HEK293 (cell line): Measurements from ENCODE around the gene FAM76A.

ENCODE experiments used
- MYNN ChIP-seq: fragments of 450-650 bp; formaldehyde crosslinking; IDR thresholded peaks from 2 replicates; pipeline ENCODE4 v1.5.1; 2016; ENCODE audit warnings: missing biosample characterization, missing genetic modification characterization, borderline replicate concordance
- YY1 ChIP-seq: fragments of 450-650 bp; formaldehyde crosslinking; IDR thresholded peaks from 2 replicates; pipeline ENCODE4 v1.5.1; 2018; ENCODE audit warnings: missing biosample characterization, missing genetic modification characterization
- ZNF600 ChIP-seq: fragments of 450-650 bp; formaldehyde crosslinking; IDR thresholded peaks from 2 replicates; pipeline ENCODE4 v1.5.1; 2016; ENCODE audit warnings: missing biosample characterization, missing genetic modification characterization

GRCh38 chr1:27811741-27812500 lies 86.2 kb downstream of the FAM76A start:
- TF ChIP-seq MYNN (tag by site-specific recombination) (no peak), YY1 (tag by site-specific recombination) (no peak), ZNF600 (tag by site-specific recombination) (no peak)
